Astrocyte of the cerebellum (primary cell): ENCODE results near the gene ENPP6.

Experiments
- DNase-seq: peaks from one replicate; pipeline ENCODE4 v3.0.0-alpha.2; 2011; ENCODE audit warnings: low read depth
- H3K4me3 ChIP-seq: 2 replicates; pipeline ENCODE4 v1.5.1; 2011; ENCODE audit warnings: mild to moderate bottlenecking, low read depth, low read length, moderate library complexity
- in situ Hi-C: cut with HindIII; loops from 2 replicates; pipeline ENCODE4 v1.10.0; 2017; ENCODE audit warnings: low sequenced_read_pairs
- TF ChIP-seq, protein P1 (sequence below): IDR thresholded peaks from 2 replicates; pipeline ENCODE4 v1.5.1; 2012; ENCODE audit warnings: low read length, low read depth, moderate library complexity, mild to moderate bottlenecking; ENCODE audit errors: missing control alignments

ENPP6 gene

DNA sequence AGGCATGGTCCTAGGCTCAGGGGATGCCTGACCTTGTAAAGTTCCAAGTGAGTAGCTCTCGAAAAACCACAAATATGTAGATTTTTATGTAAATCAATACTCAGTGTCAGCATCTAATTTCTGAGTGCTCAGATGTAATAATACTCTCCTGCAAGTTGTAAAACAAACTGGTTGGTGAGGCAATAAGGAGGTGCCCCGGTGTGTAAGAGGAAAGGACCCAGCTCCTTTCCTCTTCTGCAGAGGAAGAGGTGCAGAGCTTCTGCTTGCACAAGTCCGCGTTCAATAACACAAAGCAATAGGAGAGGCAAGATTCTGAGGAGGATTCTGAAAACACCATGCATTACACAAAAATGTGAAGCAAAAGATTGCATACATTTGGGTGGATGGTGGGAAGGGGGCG, 43.6 kb upstream of the ENPP6 start:
- no peak for DNase-seq
- H3K4me3 ChIP-seq: no peak overlapping the region
- in situ Hi-C loops: no loop called here
- TF ChIP-seq, protein P1, sequence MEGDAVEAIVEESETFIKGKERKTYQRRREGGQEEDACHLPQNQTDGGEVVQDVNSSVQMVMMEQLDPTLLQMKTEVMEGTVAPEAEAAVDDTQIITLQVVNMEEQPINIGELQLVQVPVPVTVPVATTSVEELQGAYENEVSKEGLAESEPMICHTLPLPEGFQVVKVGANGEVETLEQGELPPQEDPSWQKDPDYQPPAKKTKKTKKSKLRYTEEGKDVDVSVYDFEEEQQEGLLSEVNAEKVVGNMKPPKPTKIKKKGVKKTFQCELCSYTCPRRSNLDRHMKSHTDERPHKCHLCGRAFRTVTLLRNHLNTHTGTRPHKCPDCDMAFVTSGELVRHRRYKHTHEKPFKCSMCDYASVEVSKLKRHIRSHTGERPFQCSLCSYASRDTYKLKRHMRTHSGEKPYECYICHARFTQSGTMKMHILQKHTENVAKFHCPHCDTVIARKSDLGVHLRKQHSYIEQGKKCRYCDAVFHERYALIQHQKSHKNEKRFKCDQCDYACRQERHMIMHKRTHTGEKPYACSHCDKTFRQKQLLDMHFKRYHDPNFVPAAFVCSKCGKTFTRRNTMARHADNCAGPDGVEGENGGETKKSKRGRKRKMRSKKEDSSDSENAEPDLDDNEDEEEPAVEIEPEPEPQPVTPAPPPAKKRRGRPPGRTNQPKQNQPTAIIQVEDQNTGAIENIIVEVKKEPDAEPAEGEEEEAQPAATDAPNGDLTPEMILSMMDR: no peak

DNA sequence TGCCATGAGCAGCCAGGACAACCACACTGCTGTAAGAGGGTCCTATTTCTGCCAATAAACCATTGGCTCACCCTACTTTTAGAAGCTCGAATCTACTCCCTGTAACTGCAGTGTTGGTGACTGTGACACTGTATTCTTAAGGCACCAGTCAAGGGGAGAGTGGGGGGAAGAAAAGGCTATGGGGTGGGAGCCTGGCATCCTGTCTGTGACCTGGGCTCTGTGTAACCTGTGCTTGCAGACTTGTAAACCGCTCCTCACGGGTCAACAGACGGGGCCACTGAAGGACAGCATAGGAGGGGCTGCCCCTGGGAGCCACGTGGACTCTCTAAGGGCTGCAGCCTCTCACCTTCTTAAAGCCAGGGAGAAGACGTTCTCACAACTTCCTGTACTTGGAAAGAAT, 42.2 kb upstream of the ENPP6 start:
- no peak for DNase-seq
- TF ChIP-seq, protein P1: no peak
- in situ Hi-C loops: no loop called here
- no peak overlapping the region for H3K4me3 ChIP-seq

DNA sequence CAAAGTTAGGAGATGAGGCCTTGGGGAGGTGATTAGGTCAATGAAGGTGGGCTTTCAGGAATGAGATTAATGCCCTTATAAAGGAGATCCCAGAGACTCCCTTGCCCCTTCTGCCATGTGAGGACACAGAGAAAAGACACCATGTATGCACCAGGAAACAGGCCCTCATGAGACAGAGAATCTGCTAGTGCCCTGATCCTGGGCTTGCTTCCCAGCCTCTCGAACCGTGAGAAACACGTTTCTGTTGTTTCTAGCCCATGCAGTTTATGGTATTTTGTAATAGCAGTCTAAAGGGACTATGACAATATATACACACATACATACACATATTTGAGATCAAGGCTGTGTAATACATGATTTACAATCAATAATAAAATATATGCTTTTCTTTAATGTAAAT, 41.4 kb upstream of the ENPP6 start:
- no peak for DNase-seq
- no peak overlapping the region for H3K4me3 ChIP-seq
- in situ Hi-C loops: no loop called here
- TF ChIP-seq, protein P1: no peak

DNA sequence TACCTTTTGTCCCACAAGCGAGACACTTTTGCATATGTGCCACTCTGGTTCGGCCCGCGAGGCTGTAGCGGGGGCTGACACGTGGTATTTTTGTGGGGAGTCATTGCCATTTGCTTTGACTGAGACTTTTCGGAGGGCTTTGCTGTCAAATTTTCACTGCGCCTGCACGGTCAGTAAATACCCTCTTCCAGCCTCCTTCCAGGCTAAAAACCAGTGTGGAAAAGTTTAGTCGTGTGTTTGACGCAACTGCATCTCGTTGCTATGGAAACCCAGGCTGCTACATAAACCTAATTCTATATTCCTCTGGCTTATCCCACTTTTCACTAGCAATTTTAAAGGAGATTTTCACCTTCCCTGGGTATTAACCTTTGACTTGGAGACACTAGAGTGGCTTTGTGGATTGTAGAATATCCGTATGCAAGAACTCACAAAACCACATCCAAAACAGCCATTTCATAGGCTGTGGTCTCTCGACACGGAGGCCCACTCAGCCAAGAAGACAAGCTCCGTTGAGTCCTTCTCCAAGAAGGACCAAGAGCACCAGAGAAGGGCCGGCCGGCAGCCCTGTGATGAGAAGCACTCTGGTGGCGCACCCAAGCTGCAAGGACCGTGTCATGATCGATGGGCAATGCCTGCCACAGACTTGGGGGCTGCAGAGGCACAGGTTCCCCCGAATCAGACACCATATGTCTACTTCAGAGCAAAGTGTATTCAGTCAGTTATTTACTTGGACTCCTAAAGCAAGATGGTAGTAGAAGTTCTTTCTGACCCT, 38.4 kb upstream of the ENPP6 start:
- TF ChIP-seq, protein P1: no peak
- no peak overlapping the region for H3K4me3 ChIP-seq

DNA sequence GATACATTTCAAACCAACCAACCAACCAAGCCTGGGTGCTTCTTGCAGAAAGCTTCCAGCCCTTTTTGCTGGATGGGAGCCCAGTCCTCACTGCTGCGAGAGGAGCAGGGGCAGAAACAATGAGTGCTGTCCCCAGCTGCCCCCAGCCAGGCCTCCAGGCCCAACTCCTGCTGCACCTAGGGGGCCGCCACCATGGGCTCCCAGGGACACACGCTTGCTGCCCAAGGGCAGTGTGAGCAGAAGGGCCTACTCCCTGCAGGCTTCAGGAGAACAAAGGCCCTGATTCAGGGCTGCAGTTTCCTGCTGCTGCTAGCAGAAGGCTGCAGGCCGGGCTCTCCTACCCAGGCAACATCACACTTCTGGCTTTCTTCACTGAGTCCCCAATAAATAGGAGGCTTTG, 37.7 kb upstream of the ENPP6 start:
- H3K4me3 ChIP-seq: no peak overlapping the region
- no peak for DNase-seq
- in situ Hi-C loops: no loop called here
- TF ChIP-seq, protein P1: no peak

More for the DNA sequence above, 38.4 kb upstream of the ENPP6 start:
- in situ Hi-C loops: no loop called here
- no peak for DNase-seq

DNA sequence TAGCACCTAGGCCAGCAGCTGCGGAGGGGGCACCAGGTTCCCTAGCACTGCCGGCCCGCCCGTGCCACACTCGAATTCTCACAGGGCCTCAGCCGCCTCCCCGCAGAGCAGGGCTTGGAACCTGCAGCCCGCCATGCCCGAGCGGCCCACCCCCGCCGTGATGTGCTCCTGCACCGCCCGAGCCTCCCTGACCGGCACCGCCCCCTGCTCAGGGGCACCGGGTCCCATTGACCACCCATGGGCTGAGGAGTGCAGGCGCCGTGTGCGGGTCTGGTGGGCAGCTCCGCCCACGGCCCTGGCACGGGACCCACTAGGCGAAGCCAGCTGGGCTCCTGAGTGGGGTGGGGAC, 35.4 kb upstream of the ENPP6 start:
- no peak overlapping the region for H3K4me3 ChIP-seq
- TF ChIP-seq, protein P1: no peak
- no peak for DNase-seq
- in situ Hi-C loops: no loop called here
